HepG2 (cell line): ENCODE measurements around the gene FHIT. TPM values are rescaled to one million over a fixed set of nuclear protein-coding genes. Genes with fewer than 3 reads are reported as not detected.

Experiments used
- ATAC-seq: fragments of 200-7000 bp; cut with Tn5 transposase; 3 replicates; pipeline ENCODE4 v1.9.1; 2020; ENCODE audit warnings: mild to moderate bottlenecking, moderate library complexity
- BruUV-seq: library from RNA; stranded (reverse); fragments of 400-500 nt; replicated peaks from 2 replicates; lab custom pipeline; 2021; lab: Mats Ljungman, UMichigan
- CTCF ChIA-PET: fragments of 300-600 bp; formaldehyde crosslinking; extraction: SDS; loops from one replicate; lab custom pipeline; 2021; ENCODE audit warnings: low total read pairs, inconsistent platforms, low intra/inter-chr PET ratio; lab: Yijun Ruan, JAX
- POLR2A ChIA-PET: fragments of 350-600 bp; sonication (Branson Sonifier 250); formaldehyde crosslinking; loops from one replicate; lab custom pipeline; 2020; ENCODE audit warnings: antibody characterized with exemption, inconsistent platforms; lab: Yijun Ruan, JAX
- DNase-seq: peaks from one replicate; pipeline ENCODE4 v3.0.0-alpha.2; 2015; ENCODE audit warnings: low spot score
- FAIRE-seq: peaks from 3 replicates; lab custom pipeline; 2011; peaks lifted over from hg19 to GRCh38; lab: Jason Lieb, UNC
- H2AFZ ChIP-seq: one replicate; pipeline ENCODE4 v1.6.1; 2011; ENCODE audit warnings: low read length, inconsistent platforms
- H3K27ac ChIP-seq: fragments of 300-600 bp; 3 replicates; pipeline ENCODE4 v1.8.0; 2011; ENCODE audit warnings: mixed run types, mild to moderate bottlenecking, mixed read lengths, low read length, inconsistent platforms; ENCODE audit not compliant: insufficient read depth; ENCODE audit errors: extremely low read length
- H3K27me3 ChIP-seq, 2 experiments: fragments of 200-600 bp in 1 of 2; 2 replicates in 1 of 2; 3 replicates in 1 of 2; pipeline versions ENCODE4 v1.6.0 to v1.8.0; 2011; ENCODE audit warnings: low read length in 2 of 2, mild to moderate bottlenecking in 2 of 2, moderate library complexity in 2 of 2, inconsistent platforms in 1 of 2; ENCODE audit not compliant: insufficient read depth in 2 of 2, control insufficient read depth in 1 of 2
- H3K36me3 ChIP-seq, 2 experiments: fragments of 200-600 bp in 1 of 2; replicated peaks in 1 of 2; 2 replicates in 1 of 2; 3 replicates in 1 of 2; pipeline versions ENCODE4 v1.5.1 to v1.8.0; 2011; ENCODE audit warnings: low read length in 2 of 2, inconsistent platforms in 1 of 2; ENCODE audit not compliant: insufficient read depth in 2 of 2, control insufficient read depth in 1 of 2
- H3K4me1 ChIP-seq: 2 replicates; pipeline ENCODE4 v1.5.1; 2012; ENCODE audit warnings: low read length, inconsistent platforms; ENCODE audit not compliant: insufficient read depth
- H3K4me2 ChIP-seq: 2 replicates; pipeline ENCODE4 v1.6.0; 2011; ENCODE audit warnings: low read depth, low read length, inconsistent platforms
- H3K4me3 ChIP-seq, 3 experiments: fragments of 200-600 bp in 1 of 3; sonication (generic), shearing (Covaris generic) in 1 of 3; replicated peaks in 1 of 3; 2 replicates each; pipeline ENCODE4 v1.5.1; 2011 to 2016; ENCODE audit warnings: low read length in 3 of 3, inconsistent platforms in 2 of 3, low read depth in 2 of 3, mild to moderate bottlenecking in 2 of 3, control low read depth in 1 of 3, mixed read lengths in 1 of 3; ENCODE audit not compliant: insufficient read depth in 1 of 3
- H3K79me2 ChIP-seq: one replicate; pipeline ENCODE4 v1.6.1; 2011; ENCODE audit warnings: low read length, inconsistent platforms; ENCODE audit not compliant: insufficient read depth
- H3K9ac ChIP-seq: 2 replicates; pipeline ENCODE4 v1.6.0; 2011; ENCODE audit warnings: mild to moderate bottlenecking, low read depth, low read length, inconsistent platforms; ENCODE audit not compliant: insufficient read depth
- H3K9me3 ChIP-seq: 2 replicates; pipeline ENCODE4 v1.5.1; 2012; ENCODE audit warnings: mild to moderate bottlenecking, low read length
- H4K20me1 ChIP-seq: 2 replicates; pipeline ENCODE4 v1.6.0; 2011; ENCODE audit warnings: inconsistent platforms, mild to moderate bottlenecking, low read length, moderate library complexity; ENCODE audit not compliant: insufficient read depth
- HOXA7 ChIP-seq: sonication (generic); formaldehyde crosslinking; IDR thresholded peaks from 2 replicates; pipeline ENCODE4 v1.8.1; 2022; ENCODE audit warnings: mild to moderate bottlenecking, missing genetic modification reagents, moderate library complexity
- PTBP1 ChIP-seq: fragments of 200-400 bp; formaldehyde crosslinking; IDR thresholded peaks from 2 replicates; pipeline ENCODE4 v1.6.1; 2018; ENCODE audit warnings: low read length, low read depth; ENCODE audit not compliant: poor library complexity, severe bottlenecking
- SMARCE1 ChIP-seq: fragments of 450-650 bp; IDR thresholded peaks from 2 replicates; pipeline ENCODE4 v1.6.1; 2017; ENCODE audit warnings: borderline replicate concordance
- TGIF2 ChIP-seq: IDR thresholded peaks from 2 replicates; pipeline ENCODE4 v1.6.1; 2016; ENCODE audit warnings: control low read depth, missing compliant biosample characterization
- ZNF24 ChIP-seq: fragments of 450-650 bp; IDR thresholded peaks from 2 replicates; pipeline ENCODE4 v1.6.1; 2017; ENCODE audit warnings: antibody characterized with exemption, mild to moderate bottlenecking
- ZNF790 ChIP-seq: sonication (generic); formaldehyde crosslinking; IDR thresholded peaks from 2 replicates; pipeline ENCODE4 v1.8.0; 2022; ENCODE audit warnings: missing genetic modification reagents, mild to moderate bottlenecking, borderline replicate concordance
- WGBS: methylation state at CpG from one replicate; pipeline ENCODE4 v1.1.6; 2017; ENCODE audit warnings: low lambda C conversion rate; 5-methylcytosine and 5-hydroxymethylcytosine counted together
- in situ Hi-C: cut with HindIII; loops from 2 replicates; pipeline ENCODE4 v1.10.0; 2017; ENCODE audit warnings: low pct_unique_long_range_greater_than_20kb; ENCODE audit not compliant: extremely low pct_ligation_motif_present
- intact Hi-C: fragments of 100-400 bp; cut with micrococcal nuclease; formaldehyde crosslinking; loops from one replicate; pipeline ENCODE4 v1.10.0; 2022; ENCODE audit not compliant: unreplicated experiment
- polyA plus RNA-seq, 8 experiments: library from polyadenylated mRNA; depleted of rRNA in 3 of 8; stranded (reverse) in 7 of 8; unstranded in 1 of 8; fragments of >200 nt; fragmentation: Illumina TruSeq in 4 of 8; extraction: Trizol in 4 of 8; gene quantifications; 2 replicates each; pipeline versions ENCODE4 v1.2.1 to v1.2.3, GENCODE V29; 2011 to 2016; ENCODE audit warnings: low read depth in 4 of 8, missing spikeins in 1 of 8, mixed read lengths in 1 of 8; ENCODE audit not compliant: insufficient read depth in 1 of 8
- total RNA-seq, 5 experiments: library from RNA; depleted of rRNA; stranded (reverse); fragments of >200 nt; fragmentation: Illumina TruSeq; extraction: Trizol; gene quantifications; 2 replicates each; pipeline ENCODE4 v1.2.3, GENCODE V29; 2016; ENCODE audit warnings: low read depth in 1 of 5
- TF ChIP-seq, protein P1 (sequence below): IDR thresholded peaks from 2 replicates; pipeline ENCODE4 v1.6.1; 2012; ENCODE audit warnings: inconsistent platforms
- TF ChIP-seq, protein P2 (sequence below): sonication (generic); formaldehyde crosslinking; IDR thresholded peaks from 2 replicates; pipeline ENCODE4 v1.5.0; 2020; ENCODE audit warnings: missing genetic modification reagents

The FHIT gene
- total and polyA plus RNA-seq, 2 of the 13 experiments (the other 11 are each of a cell fraction or from before 2014, with no cell fraction given), result 4.0 to 4.6 TPM

DNA sequence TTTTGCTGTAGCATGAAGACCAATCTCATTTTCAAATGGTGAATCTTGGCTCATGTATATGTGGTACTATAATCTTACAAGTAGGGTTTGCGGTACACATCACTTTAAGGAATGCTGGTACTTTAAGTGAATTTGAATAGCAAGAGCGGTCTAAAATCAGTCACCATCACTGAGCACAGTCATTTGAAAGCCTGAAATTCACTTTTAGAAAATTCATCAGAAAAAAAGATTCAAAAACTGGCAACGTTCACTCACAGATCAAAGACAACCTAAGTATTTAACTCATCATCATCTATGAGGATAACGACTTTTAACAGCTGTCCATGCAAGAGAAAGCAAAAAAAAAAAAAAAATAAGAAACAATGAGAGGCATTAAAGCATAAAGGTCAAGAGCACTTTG is 111.6 kb downstream of the FHIT start (continued):
- TF ChIP-seq HOXA7 (CRISPR knock-in tag), result no peak
- no peak for TF ChIP-seq SMARCE1
- no peak for TF ChIP-seq TGIF2 (CRISPR knock-in tag)

GRCh38 chr3:61138401-61138800 is 112.9 kb downstream of the FHIT start:
- ChIA-PET POLR2A (no interaction called here), CTCF (no interaction called here)
- Histone ChIP-seq H3K27me3 (no peaks in the 10 kb centered on the region), H3K36me3 (no peaks in the 10 kb centered on the region), H3K9ac (no peak overlapping the region), H3K27ac (no peak overlapping the region), H3K4me2 (no peak overlapping the region), H3K79me2 (no peaks in the 10 kb centered on the region), H3K4me3 (no peak overlapping the region), H3K4me1 (no peaks in the 10 kb centered on the region), H4K20me1 (no peaks in the 10 kb centered on the region), H3K9me3 (no peaks in the 10 kb centered on the region), H2AFZ (no peak overlapping the region)
- ATAC-seq, result no peak
- intact Hi-C loops (no loop called here), in situ Hi-C loops (no loop called here)
- BruUV-seq, result no TSS peak
- WGBS, result 70% methylated on average over 3 of the region's 5 CpGs
- no peak for DNase-seq
- no peak for FAIRE-seq
- TF ChIP-seq, protein P1, sequence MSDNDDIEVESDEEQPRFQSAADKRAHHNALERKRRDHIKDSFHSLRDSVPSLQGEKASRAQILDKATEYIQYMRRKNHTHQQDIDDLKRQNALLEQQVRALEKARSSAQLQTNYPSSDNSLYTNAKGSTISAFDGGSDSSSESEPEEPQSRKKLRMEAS, result no peak
- TF ChIP-seq, protein P2, sequence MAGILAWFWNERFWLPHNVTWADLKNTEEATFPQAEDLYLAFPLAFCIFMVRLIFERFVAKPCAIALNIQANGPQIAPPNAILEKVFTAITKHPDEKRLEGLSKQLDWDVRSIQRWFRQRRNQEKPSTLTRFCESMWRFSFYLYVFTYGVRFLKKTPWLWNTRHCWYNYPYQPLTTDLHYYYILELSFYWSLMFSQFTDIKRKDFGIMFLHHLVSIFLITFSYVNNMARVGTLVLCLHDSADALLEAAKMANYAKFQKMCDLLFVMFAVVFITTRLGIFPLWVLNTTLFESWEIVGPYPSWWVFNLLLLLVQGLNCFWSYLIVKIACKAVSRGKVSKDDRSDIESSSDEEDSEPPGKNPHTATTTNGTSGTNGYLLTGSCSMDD, result no peak
- TF ChIP-seq ZNF24 (no peak), ZNF790 (CRISPR knock-in tag) (no peak), PTBP1 (no peak)
